GM18499 (cell line): ENCODE measurements around the gene TTLL4.
"Not testable (repeated sequence)": the region's sequence is repeated elsewhere in the genome, so short reads cannot be mapped to it uniquely, and the experiment has no call there.

Source experiments
- ATAC-seq: cut with Tn5 transposase; IDR thresholded peaks from one replicate; pipeline ENCODE4 v1.9.1; 2021; ENCODE audit warnings: moderate number of reproducible peaks; ENCODE audit not compliant: insufficient read depth, unreplicated experiment

TTLL4 gene

GRCh38 chr2:218734190-218734975 is 23.7 kb downstream of the TTLL4 start:
- no peak for ATAC-seq

GRCh38 chr2:218736531-218736930 is 25.9 kb downstream of the TTLL4 start:
- no peak for ATAC-seq

GRCh38 chr2:218743068-218743467 is 32.4 kb downstream of the TTLL4 start:
- ATAC-seq: no peak

GRCh38 chr2:218744615-218745014 is 34.0 kb downstream of the TTLL4 start:
- no peak for ATAC-seq

- ATAC-seq: no peak
These were observed 34.5 kb downstream of the TTLL4 start for GRCh38 chr2:218745160-218745558.

- ATAC-seq: no peak
These were observed 35.2 kb downstream of the TTLL4 start for GRCh38 chr2:218745559-218746469.

- ATAC-seq: no peak
These were observed 35.8 kb downstream of the TTLL4 start for GRCh38 chr2:218746470-218746795.

- no peak for ATAC-seq
These were observed 36.3 kb downstream of the TTLL4 start for GRCh38 chr2:218746960-218747359.

- ATAC-seq: no peak
These were observed 38.3 kb downstream of the TTLL4 start for GRCh38 chr2:218748741-218749441.

GRCh38 chr2:218754201-218754600 is 43.6 kb downstream of the TTLL4 start:
- ATAC-seq: no peak

GRCh38 chr2:218754781-218755180 is 44.1 kb downstream of the TTLL4 start:
- no peak for ATAC-seq

GRCh38 chr2:218755198-218755566 is 44.5 kb downstream of the TTLL4 start:
- ATAC-seq: no peak

- ATAC-seq: no peak
These were observed 45.2 kb downstream of the TTLL4 start for GRCh38 chr2:218755567-218756404.

- ATAC-seq: no peak
These were observed 46.2 kb downstream of the TTLL4 start for GRCh38 chr2:218756599-218757377.

- no peak for ATAC-seq
These were observed 51.2 kb downstream of the TTLL4 start for GRCh38 chr2:218761795-218762194.

- ATAC-seq: not testable (repeated sequence)
These were observed 62.1 kb downstream of the TTLL4 start for GRCh38 chr2:218772759-218773158.

- ATAC-seq: no peak
These were observed 63.2 kb downstream of the TTLL4 start for GRCh38 chr2:218773881-218774280.

GRCh38 chr2:218776488-218776887 is 65.9 kb downstream of the TTLL4 start:
- no peak for ATAC-seq

GRCh38 chr2:218777276-218777990 is 66.8 kb downstream of the TTLL4 start:
- ATAC-seq: no peak
